Measurements from ENCODE around the gene ABO. TPM values are rescaled to one million over a fixed set of nuclear protein-coding genes. Genes with fewer than 3 reads are reported as not detected.

Gene ABO
- total and polyA plus RNA-seq, 9 of the 15 experiments (the other 6 are each of a cell fraction or from before 2014, with no cell fraction given): 5.0 to 21.9 (median 11.9) TPM

DNA sequence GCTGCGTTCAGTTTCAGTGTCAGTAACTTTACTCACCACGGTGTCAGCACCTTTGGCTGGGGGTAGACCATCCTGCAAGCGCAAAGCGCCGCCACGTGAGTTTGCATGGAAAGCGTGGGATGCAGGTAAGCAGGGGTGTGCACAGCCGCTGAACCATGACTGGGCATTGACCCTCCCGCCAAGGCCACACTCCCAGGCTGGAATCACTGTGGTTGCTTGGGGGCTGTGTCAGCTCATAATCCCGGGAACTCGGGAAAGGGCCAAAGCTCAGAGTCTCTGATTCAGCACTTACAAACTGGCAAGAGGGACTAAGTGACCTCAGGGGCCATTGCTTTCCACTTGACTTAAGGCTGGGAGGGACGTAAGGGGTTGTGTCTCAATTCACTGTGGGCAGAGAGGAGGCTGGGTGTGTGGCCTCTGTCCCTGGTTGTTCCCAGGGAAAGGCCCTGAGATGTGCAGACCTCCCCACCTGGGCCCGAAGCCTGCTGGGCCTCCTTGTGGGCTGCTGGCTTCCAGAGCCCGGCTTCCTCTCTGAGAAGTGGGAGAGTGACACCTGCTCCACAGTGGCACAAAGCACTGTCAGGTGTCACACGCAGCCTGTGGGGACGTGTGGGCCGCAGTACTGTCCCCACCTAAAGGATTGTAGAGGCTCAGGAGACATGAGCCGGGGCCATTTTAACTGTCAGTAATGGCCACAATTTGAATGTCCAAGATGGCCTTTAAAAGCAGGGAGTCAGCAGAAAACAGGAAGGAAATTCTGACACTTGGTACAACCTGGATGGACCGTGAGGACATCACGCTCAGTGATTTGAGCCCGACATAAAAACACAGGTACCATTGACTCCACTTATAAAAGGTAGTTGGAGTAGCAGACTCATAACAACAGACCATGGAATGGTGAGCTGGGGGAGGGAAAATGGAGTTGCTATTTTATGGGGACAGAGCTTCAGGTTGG lies 16.7 kb downstream of the ABO start (continued):
- TF ChIP-seq, protein P1, sequence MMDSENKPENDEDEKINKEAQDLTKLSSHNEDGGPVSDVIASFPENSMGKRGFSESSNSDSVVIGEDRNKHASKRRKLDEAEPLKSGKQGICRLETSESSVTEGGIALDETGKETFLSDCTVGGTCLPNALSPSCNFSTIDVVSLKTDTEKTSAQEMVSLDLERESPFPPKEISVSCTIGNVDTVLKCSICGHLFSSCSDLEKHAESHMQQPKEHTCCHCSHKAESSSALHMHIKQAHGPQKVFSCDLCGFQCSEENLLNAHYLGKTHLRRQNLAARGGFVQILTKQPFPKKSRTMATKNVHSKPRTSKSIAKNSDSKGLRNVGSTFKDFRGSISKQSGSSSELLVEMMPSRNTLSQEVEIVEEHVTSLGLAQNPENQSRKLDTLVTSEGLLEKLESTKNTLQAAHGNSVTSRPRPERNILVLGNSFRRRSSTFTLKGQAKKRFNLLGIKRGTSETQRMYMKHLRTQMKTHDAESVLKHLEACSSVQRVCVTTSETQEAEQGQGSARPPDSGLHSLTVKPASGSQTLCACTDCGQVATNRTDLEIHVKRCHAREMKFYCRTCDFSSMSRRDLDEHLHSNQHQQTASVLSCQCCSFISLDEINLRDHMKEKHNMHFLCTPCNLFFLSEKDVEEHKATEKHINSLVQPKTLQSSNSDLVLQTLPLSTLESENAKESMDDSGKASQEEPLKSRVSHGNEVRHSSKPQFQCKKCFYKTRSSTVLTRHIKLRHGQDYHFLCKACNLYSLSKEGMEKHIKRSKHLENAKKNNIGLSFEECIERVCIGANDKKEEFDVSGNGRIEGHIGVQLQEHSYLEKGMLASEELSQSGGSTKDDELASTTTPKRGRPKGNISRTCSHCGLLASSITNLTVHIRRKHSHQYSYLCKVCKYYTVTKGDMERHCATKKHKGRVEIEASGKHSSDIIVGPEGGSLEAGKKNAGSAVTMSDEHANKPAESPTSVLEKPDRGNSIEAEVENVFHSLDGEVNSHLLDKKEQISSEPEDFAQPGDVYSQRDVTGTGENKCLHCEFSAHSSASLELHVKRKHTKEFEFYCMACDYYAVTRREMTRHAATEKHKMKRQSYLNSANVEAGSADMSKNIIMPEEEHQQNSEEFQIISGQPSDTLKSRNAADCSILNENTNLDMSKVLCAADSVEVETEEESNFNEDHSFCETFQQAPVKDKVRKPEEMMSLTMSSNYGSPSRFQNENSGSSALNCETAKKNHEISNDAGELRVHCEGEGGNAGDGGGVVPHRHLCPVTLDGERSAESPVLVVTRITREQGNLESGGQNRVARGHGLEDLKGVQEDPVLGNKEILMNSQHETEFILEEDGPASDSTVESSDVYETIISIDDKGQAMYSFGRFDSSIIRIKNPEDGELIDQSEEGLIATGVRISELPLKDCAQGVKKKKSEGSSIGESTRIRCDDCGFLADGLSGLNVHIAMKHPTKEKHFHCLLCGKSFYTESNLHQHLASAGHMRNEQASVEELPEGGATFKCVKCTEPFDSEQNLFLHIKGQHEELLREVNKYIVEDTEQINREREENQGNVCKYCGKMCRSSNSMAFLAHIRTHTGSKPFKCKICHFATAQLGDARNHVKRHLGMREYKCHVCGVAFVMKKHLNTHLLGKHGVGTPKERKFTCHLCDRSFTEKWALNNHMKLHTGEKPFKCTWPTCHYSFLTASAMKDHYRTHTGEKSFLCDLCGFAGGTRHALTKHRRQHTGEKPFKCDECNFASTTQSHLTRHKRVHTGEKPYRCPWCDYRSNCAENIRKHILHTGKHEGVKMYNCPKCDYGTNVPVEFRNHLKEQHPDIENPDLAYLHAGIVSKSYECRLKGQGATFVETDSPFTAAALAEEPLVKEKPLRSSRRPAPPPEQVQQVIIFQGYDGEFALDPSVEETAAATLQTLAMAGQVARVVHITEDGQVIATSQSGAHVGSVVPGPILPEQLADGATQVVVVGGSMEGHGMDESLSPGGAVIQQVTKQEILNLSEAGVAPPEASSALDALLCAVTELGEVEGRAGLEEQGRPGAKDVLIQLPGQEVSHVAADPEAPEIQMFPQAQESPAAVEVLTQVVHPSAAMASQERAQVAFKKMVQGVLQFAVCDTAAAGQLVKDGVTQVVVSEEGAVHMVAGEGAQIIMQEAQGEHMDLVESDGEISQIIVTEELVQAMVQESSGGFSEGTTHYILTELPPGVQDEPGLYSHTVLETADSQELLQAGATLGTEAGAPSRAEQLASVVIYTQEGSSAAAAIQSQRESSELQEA (IDR thresholded peaks at IDR 0.05; ENCODE audit: low read depth): no peak
- TF ChIP-seq NFIC (IDR thresholded peaks at IDR 0.05) (no peak), CCNT2 (IDR thresholded peaks at IDR 0.05; ENCODE audit: borderline replicate concordance, extremely low read depth, insufficient read length, low read depth, low read length) (no peak), NEUROD1 (IDR thresholded peaks at IDR 0.05; ENCODE audit: borderline replicate concordance, low read depth, low read length, partially characterized antibody) (no peak)
- TF ChIP-seq, protein P2, sequence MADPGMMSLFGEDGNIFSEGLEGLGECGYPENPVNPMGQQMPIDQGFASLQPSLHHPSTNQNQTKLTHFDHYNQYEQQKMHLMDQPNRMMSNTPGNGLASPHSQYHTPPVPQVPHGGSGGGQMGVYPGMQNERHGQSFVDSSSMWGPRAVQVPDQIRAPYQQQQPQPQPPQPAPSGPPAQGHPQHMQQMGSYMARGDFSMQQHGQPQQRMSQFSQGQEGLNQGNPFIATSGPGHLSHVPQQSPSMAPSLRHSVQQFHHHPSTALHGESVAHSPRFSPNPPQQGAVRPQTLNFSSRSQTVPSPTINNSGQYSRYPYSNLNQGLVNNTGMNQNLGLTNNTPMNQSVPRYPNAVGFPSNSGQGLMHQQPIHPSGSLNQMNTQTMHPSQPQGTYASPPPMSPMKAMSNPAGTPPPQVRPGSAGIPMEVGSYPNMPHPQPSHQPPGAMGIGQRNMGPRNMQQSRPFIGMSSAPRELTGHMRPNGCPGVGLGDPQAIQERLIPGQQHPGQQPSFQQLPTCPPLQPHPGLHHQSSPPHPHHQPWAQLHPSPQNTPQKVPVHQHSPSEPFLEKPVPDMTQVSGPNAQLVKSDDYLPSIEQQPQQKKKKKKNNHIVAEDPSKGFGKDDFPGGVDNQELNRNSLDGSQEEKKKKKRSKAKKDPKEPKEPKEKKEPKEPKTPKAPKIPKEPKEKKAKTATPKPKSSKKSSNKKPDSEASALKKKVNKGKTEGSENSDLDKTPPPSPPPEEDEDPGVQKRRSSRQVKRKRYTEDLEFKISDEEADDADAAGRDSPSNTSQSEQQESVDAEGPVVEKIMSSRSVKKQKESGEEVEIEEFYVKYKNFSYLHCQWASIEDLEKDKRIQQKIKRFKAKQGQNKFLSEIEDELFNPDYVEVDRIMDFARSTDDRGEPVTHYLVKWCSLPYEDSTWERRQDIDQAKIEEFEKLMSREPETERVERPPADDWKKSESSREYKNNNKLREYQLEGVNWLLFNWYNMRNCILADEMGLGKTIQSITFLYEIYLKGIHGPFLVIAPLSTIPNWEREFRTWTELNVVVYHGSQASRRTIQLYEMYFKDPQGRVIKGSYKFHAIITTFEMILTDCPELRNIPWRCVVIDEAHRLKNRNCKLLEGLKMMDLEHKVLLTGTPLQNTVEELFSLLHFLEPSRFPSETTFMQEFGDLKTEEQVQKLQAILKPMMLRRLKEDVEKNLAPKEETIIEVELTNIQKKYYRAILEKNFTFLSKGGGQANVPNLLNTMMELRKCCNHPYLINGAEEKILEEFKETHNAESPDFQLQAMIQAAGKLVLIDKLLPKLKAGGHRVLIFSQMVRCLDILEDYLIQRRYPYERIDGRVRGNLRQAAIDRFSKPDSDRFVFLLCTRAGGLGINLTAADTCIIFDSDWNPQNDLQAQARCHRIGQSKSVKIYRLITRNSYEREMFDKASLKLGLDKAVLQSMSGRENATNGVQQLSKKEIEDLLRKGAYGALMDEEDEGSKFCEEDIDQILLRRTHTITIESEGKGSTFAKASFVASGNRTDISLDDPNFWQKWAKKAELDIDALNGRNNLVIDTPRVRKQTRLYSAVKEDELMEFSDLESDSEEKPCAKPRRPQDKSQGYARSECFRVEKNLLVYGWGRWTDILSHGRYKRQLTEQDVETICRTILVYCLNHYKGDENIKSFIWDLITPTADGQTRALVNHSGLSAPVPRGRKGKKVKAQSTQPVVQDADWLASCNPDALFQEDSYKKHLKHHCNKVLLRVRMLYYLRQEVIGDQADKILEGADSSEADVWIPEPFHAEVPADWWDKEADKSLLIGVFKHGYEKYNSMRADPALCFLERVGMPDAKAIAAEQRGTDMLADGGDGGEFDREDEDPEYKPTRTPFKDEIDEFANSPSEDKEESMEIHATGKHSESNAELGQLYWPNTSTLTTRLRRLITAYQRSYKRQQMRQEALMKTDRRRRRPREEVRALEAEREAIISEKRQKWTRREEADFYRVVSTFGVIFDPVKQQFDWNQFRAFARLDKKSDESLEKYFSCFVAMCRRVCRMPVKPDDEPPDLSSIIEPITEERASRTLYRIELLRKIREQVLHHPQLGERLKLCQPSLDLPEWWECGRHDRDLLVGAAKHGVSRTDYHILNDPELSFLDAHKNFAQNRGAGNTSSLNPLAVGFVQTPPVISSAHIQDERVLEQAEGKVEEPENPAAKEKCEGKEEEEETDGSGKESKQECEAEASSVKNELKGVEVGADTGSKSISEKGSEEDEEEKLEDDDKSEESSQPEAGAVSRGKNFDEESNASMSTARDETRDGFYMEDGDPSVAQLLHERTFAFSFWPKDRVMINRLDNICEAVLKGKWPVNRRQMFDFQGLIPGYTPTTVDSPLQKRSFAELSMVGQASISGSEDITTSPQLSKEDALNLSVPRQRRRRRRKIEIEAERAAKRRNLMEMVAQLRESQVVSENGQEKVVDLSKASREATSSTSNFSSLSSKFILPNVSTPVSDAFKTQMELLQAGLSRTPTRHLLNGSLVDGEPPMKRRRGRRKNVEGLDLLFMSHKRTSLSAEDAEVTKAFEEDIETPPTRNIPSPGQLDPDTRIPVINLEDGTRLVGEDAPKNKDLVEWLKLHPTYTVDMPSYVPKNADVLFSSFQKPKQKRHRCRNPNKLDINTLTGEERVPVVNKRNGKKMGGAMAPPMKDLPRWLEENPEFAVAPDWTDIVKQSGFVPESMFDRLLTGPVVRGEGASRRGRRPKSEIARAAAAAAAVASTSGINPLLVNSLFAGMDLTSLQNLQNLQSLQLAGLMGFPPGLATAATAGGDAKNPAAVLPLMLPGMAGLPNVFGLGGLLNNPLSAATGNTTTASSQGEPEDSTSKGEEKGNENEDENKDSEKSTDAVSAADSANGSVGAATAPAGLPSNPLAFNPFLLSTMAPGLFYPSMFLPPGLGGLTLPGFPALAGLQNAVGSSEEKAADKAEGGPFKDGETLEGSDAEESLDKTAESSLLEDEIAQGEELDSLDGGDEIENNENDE (IDR thresholded peaks at IDR 0.05; ENCODE audit: low read depth, low read length): no peak

All from K562 (cell line).